ENCODE measurements around the gene ST7. TPM values are rescaled to one million over a fixed set of nuclear protein-coding genes. Genes with fewer than 3 reads are reported as not detected.

ST7 gene
- total RNA-seq, 1 experiment from 2014 or later: 12.9 TPM

DNA sequence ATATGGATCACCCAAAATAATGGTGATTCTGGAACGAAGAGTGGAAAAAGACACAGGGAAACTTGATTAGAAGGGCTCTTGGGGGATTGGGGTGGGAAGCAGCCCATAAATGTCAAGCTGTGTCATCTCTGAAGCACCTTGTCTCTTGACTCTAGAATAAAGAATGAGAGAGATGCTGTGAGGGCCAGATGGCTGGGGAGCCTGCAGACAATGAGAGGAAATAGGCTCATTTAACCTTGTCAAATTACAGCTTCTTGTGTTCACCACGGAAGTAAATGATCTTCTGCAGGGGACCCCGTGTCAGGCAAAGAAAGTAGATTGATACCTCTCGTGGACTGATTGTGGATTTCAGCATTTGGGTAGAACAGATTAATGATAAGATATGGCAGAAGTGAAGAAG lies 159.3 kb downstream of the ST7 start:
- WGBS (ENCODE audit: extremely low coverage, insufficient read length, low lambda C conversion rate): no CpG with 5 or more reads among the region's 4 CpGs
- Mint-ChIP-seq H3K36me3 (ENCODE audit: insufficient read depth in 1 of 3, low read depth in 3 of 3) (peaks cover 10 to 16% (median 11%) of the 10 kb centered on the region in 3 experiments), H3K27me3 (ENCODE audit: low read depth) (no peaks in the 10 kb centered on the region; the same call in 1 of the 2 replicates), H3K9me3 (peaks cover 3 to 12% of the 10 kb centered on the region in 2 experiments; a peak in 4 of 5 replicates), H3K4me1 (peaks cover 11 to 15% of the 10 kb centered on the region in 2 experiments), H3K27ac (no peak overlapping the region), H3K4me3 (no peak overlapping the region)
- Histone ChIP-seq H3K9me3 (ENCODE audit: control insufficient read depth, low read depth, low read length) (no peaks in the 10 kb centered on the region), H3T11ph (ENCODE audit: low read length) (no peak overlapping the region), H3K18ac (ENCODE audit: insufficient read length, low read depth, low read length) (no peak overlapping the region), H4K5ac (ENCODE audit: insufficient read length, low read depth, low read length) (no peak overlapping the region), H2BK120ac (ENCODE audit: low read depth, low read length, poor library complexity, severe bottlenecking) (no peak overlapping the region), H2BK15ac (ENCODE audit: low read depth, low read length) (no peak overlapping the region), H3K27ac (ENCODE audit: insufficient read length, low read depth, low read length) (no peak overlapping the region), H3K79me2 (ENCODE audit: insufficient read depth, low read length) (no peaks in the 10 kb centered on the region), H2BK5ac (ENCODE audit: insufficient read length, low read length) (no peak overlapping the region), H3K23me2 (ENCODE audit: insufficient read length, low read depth, low read length, poor library complexity, severe bottlenecking) (no peaks in the 10 kb centered on the region), H3K79me1 (ENCODE audit: insufficient read depth, low read depth, low read length, poor library complexity, severe bottlenecking) (no peaks in the 10 kb centered on the region), H3K4me1 (ENCODE audit: insufficient read depth, low read length) (no peaks in the 10 kb centered on the region), H2AK5ac (ENCODE audit: insufficient read length, low read length) (no peak overlapping the region), H4K8ac (replicated peaks; ENCODE audit: insufficient read length, low read depth, low read length) (no peak overlapping the region), H3K9ac (ENCODE audit: extremely low read depth, insufficient read length, low read length) (no peak overlapping the region), H2AFZ (ENCODE audit: low read length) (no peak overlapping the region), H3K27me3 (ENCODE audit: insufficient read depth, low read length) (no peaks in the 10 kb centered on the region), H3K56ac (ENCODE audit: insufficient read length, low read depth, low read length) (no peak overlapping the region), H4K20me1 (ENCODE audit: control insufficient read depth, insufficient read depth, insufficient read length) (no peaks in the 10 kb centered on the region), H3K4ac (ENCODE audit: low read depth, low read length) (no peak overlapping the region), H3K4me2 (ENCODE audit: insufficient read depth, insufficient read length, low read length) (no peak overlapping the region), H4K91ac (ENCODE audit: insufficient read length, low read depth, low read length) (no peak overlapping the region), H2BK20ac (ENCODE audit: low read depth, low read length, poor library complexity, severe bottlenecking) (no peak overlapping the region), H2BK12ac (ENCODE audit: insufficient read length, low read depth, low read length) (no peak overlapping the region), H3K23ac (ENCODE audit: insufficient read length, low read depth, low read length) (no peak overlapping the region), H3K14ac (ENCODE audit: insufficient read depth, low read length) (no peak overlapping the region)
- TF ChIP-seq, protein P1, sequence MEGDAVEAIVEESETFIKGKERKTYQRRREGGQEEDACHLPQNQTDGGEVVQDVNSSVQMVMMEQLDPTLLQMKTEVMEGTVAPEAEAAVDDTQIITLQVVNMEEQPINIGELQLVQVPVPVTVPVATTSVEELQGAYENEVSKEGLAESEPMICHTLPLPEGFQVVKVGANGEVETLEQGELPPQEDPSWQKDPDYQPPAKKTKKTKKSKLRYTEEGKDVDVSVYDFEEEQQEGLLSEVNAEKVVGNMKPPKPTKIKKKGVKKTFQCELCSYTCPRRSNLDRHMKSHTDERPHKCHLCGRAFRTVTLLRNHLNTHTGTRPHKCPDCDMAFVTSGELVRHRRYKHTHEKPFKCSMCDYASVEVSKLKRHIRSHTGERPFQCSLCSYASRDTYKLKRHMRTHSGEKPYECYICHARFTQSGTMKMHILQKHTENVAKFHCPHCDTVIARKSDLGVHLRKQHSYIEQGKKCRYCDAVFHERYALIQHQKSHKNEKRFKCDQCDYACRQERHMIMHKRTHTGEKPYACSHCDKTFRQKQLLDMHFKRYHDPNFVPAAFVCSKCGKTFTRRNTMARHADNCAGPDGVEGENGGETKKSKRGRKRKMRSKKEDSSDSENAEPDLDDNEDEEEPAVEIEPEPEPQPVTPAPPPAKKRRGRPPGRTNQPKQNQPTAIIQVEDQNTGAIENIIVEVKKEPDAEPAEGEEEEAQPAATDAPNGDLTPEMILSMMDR (conservative IDR thresholded peaks at IDR 0.05): no peak
- DNase-seq: no peak
